Astrocyte of the spinal cord (primary cell): ENCODE data around the gene TUBB6.

Source experiments
- DNase-seq: peaks from one replicate; pipeline ENCODE4 v3.0.0; 2011; ENCODE audit warnings: low read depth, low spot score
- H3K4me3 ChIP-seq: 2 replicates; pipeline ENCODE4 v1.5.1; 2011; ENCODE audit warnings: low read depth, mild to moderate bottlenecking, low read length, moderate library complexity
- CTCF ChIP-seq: IDR thresholded peaks from 2 replicates; pipeline ENCODE4 v1.5.1; 2012; ENCODE audit warnings: low read depth, mild to moderate bottlenecking, low read length, inconsistent platforms
- in situ Hi-C: cut with HindIII; loops from 2 replicates; pipeline ENCODE4 v1.10.0; 2017; ENCODE audit warnings: low sequenced_read_pairs

Gene TUBB6

DNA sequence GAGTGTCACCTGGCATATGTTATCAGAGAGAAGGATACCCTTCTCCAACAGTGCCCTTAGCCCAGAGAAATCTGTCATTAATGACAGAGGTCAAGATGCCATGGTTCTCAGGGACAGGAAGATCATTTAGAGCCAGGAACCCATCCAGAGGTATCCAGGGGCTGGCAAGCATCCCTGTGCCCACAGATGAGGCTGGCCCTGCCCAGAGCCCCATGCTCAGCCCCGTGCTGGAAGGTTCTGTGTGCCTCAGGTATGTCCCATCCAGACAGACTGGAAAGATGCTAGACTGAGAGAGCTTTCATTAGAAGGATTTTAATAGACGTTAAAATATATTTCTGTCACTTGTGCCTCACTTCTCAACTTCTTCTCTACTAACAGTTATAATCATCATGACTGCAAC is 8.2 kb upstream of the TUBB6 start:
- DNase-seq, result no peak
- no peak overlapping the region for H3K4me3 ChIP-seq
- TF ChIP-seq CTCF, result no peak
- in situ Hi-C loops, result no loop called here

GRCh38 chr18:12301263-12302005 is 6.6 kb upstream of the TUBB6 start:
- TF ChIP-seq CTCF, result no peak
- H3K4me3 ChIP-seq, result no peak overlapping the region
- no peak for DNase-seq
- in situ Hi-C loops, result no loop called here

DNA sequence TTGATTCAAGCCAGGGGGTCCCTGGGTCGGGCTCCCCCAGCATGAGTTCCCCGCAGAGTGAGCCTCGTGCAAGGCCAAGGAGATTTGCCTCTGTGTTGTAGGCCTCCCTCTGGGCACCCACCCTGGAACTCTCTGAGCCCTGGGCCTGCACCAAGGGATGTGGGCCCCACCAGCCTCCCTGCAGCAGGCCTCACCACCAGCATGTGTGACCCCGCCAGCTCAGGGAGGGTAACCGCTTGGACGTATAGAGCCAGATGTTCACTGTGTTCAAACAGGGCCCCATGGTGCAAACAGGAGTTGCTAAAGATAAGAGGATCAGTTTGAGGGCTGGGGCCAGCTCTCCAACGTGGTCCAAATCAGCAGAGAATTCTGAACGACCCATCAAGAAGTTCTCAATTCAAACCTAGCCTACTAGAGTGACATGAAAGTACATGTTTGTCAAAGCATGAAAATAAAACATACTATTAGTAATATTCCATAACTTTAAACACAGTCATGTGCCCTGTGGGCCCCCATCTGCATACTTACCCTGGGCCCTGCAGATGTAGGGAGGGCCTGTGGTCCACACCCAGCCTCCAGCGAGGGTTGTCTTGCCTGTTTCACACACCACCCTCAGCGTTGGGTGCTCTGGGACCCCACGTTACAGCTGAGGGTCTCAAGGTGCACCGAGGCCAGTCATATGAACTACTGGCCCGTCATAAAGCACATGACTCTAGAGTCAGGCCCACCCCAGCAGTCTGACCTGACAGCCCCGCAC is 5.5 kb upstream of the TUBB6 start:
- no peak overlapping the region for H3K4me3 ChIP-seq
- TF ChIP-seq CTCF, result no peak
- in situ Hi-C loops, result no loop called here
- no peak for DNase-seq

- no peak for TF ChIP-seq CTCF
- in situ Hi-C loops, result no loop called here
- H3K4me3 ChIP-seq, result no peak overlapping the region
- DNase-seq, result no peak
These were observed 3.5 kb upstream of the TUBB6 start for GRCh38 chr18:12304351-12305210.

DNA sequence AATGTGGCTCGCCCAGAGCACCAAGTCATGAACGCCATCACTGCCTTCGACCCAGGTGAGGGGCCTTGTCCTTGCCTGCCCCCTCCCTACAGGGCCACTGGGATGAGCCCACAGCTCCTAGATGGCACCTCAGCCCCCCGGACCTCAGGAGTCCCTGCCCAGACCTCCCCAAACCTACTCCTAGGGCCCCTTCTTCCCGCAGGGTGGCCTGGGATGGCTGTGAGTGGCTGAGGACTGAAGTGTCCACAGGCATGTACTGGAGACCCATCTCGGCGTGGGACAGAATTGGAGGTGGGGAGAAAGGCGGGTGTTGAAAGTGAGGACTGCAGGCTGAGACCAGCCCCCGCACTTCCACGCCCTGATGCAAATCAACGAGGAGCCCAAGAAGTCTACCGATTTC is 2.8 kb upstream of the TUBB6 start:
- no peak for TF ChIP-seq CTCF
- no peak overlapping the region for H3K4me3 ChIP-seq
- in situ Hi-C loops, result no loop called here
- no peak for DNase-seq

GRCh38 chr18:12305930-12306629 is 2.0 kb upstream of the TUBB6 start:
- in situ Hi-C loops, result no loop called here
- TF ChIP-seq CTCF, result no peak
- H3K4me3 ChIP-seq, result peak overlapping the region; percentile 61

More at GRCh38 chr18:12305930-12306629, 2.0 kb upstream of the TUBB6 start:
- DNase-seq, result no peak
